Measurements from ENCODE around the gene KCNK3.

Gene KCNK3

GRCh38 chr2:26706616-26707473 is 14.3 kb downstream of the KCNK3 start:
- no peaks in the 10 kb centered on the region for H3K36me3 ChIP-seq (ENCODE audit: control insufficient read depth, insufficient read depth, low read length, severe bottlenecking)
- DNase-seq (ENCODE audit: low read depth): no peak
- no peak overlapping the region for H3K9ac ChIP-seq (ENCODE audit: low read length)
- H3K4me3 ChIP-seq (ENCODE audit: low read length): no peak overlapping the region
- peaks cover 36% of the 10 kb centered on the region for H3K4me1 ChIP-seq (ENCODE audit: control insufficient read depth, insufficient read depth, low read length)
- H3K27me3 ChIP-seq (replicated peaks; ENCODE audit: control insufficient read depth, insufficient read depth, low read length): no peaks in the 10 kb centered on the region
- H3K9me3 ChIP-seq (ENCODE audit: control insufficient read depth, low read length): no peaks in the 10 kb centered on the region

- peaks cover 36% of the 10 kb centered on the region for H3K4me1 ChIP-seq (ENCODE audit: control insufficient read depth, insufficient read depth, low read length)
- no peaks in the 10 kb centered on the region for H3K27me3 ChIP-seq (replicated peaks; ENCODE audit: control insufficient read depth, insufficient read depth, low read length)
- no peaks in the 10 kb centered on the region for H3K9me3 ChIP-seq (ENCODE audit: control insufficient read depth, low read length)
- H3K4me3 ChIP-seq (ENCODE audit: low read length): no peak overlapping the region
- no peaks in the 10 kb centered on the region for H3K36me3 ChIP-seq (ENCODE audit: control insufficient read depth, insufficient read depth, low read length, severe bottlenecking)
- no peak overlapping the region for H3K9ac ChIP-seq (ENCODE audit: low read length)
- no peak for DNase-seq (ENCODE audit: low read depth)
These were observed 15.2 kb downstream of the KCNK3 start for GRCh38 chr2:26707747-26708146.

GRCh38 chr2:26708457-26708856 is 15.9 kb downstream of the KCNK3 start:
- Histone ChIP-seq H3K9me3 (ENCODE audit: control insufficient read depth, low read length) (no peaks in the 10 kb centered on the region), H3K9ac (ENCODE audit: low read length) (no peak overlapping the region), H3K36me3 (ENCODE audit: control insufficient read depth, insufficient read depth, low read length, severe bottlenecking) (no peaks in the 10 kb centered on the region), H3K4me3 (ENCODE audit: low read length) (no peak overlapping the region), H3K4me1 (ENCODE audit: control insufficient read depth, insufficient read depth, low read length) (peaks cover 31% of the 10 kb centered on the region), H3K27me3 (replicated peaks; ENCODE audit: control insufficient read depth, insufficient read depth, low read length) (no peaks in the 10 kb centered on the region)
- no peak for DNase-seq (ENCODE audit: low read depth)

GRCh38 chr2:26709323-26710110 is 17.0 kb downstream of the KCNK3 start:
- H3K4me1 ChIP-seq (ENCODE audit: control insufficient read depth, insufficient read depth, low read length): peaks cover 21% of the 10 kb centered on the region
- no peak for DNase-seq (ENCODE audit: low read depth)

GRCh38 chr2:26710145-26710544 is 17.6 kb downstream of the KCNK3 start:
- H3K9ac ChIP-seq (ENCODE audit: low read length): no peak overlapping the region
- no peaks in the 10 kb centered on the region for H3K36me3 ChIP-seq (ENCODE audit: control insufficient read depth, insufficient read depth, low read length, severe bottlenecking)
- no peaks in the 10 kb centered on the region for H3K27me3 ChIP-seq (replicated peaks; ENCODE audit: control insufficient read depth, insufficient read depth, low read length)
- no peak overlapping the region for H3K4me3 ChIP-seq (ENCODE audit: low read length)
- no peaks in the 10 kb centered on the region for H3K9me3 ChIP-seq (ENCODE audit: control insufficient read depth, low read length)
- DNase-seq (ENCODE audit: low read depth): no peak
- H3K4me1 ChIP-seq (ENCODE audit: control insufficient read depth, insufficient read depth, low read length): peaks cover 14% of the 10 kb centered on the region

More at GRCh38 chr2:26709323-26710110, 17.0 kb downstream of the KCNK3 start:
- no peaks in the 10 kb centered on the region for H3K27me3 ChIP-seq (replicated peaks; ENCODE audit: control insufficient read depth, insufficient read depth, low read length)
- H3K9ac ChIP-seq (ENCODE audit: low read length): no peak overlapping the region
- no peaks in the 10 kb centered on the region for H3K36me3 ChIP-seq (ENCODE audit: control insufficient read depth, insufficient read depth, low read length, severe bottlenecking)
- no peaks in the 10 kb centered on the region for H3K9me3 ChIP-seq (ENCODE audit: control insufficient read depth, low read length)
- H3K4me3 ChIP-seq (ENCODE audit: low read length): no peak overlapping the region

GRCh38 chr2:26710743-26711456 is 18.4 kb downstream of the KCNK3 start:
- no peaks in the 10 kb centered on the region for H3K9me3 ChIP-seq (ENCODE audit: control insufficient read depth, low read length)
- no peak overlapping the region for H3K4me3 ChIP-seq (ENCODE audit: low read length)
- peaks cover 13% of the 10 kb centered on the region for H3K4me1 ChIP-seq (ENCODE audit: control insufficient read depth, insufficient read depth, low read length)
- no peaks in the 10 kb centered on the region for H3K27me3 ChIP-seq (replicated peaks; ENCODE audit: control insufficient read depth, insufficient read depth, low read length)
- no peak overlapping the region for H3K9ac ChIP-seq (ENCODE audit: low read length)
- DNase-seq (ENCODE audit: low read depth): no peak
- no peaks in the 10 kb centered on the region for H3K36me3 ChIP-seq (ENCODE audit: control insufficient read depth, insufficient read depth, low read length, severe bottlenecking)

- Histone ChIP-seq H3K4me3 (ENCODE audit: low read length) (no peak overlapping the region), H3K9ac (ENCODE audit: low read length) (no peak overlapping the region), H3K27me3 (replicated peaks; ENCODE audit: control insufficient read depth, insufficient read depth, low read length) (no peaks in the 10 kb centered on the region), H3K36me3 (ENCODE audit: control insufficient read depth, insufficient read depth, low read length, severe bottlenecking) (no peaks in the 10 kb centered on the region), H3K4me1 (ENCODE audit: control insufficient read depth, insufficient read depth, low read length) (peaks cover 12% of the 10 kb centered on the region), H3K9me3 (ENCODE audit: control insufficient read depth, low read length) (no peaks in the 10 kb centered on the region)
- no peak for DNase-seq (ENCODE audit: low read depth)
These were observed 19.1 kb downstream of the KCNK3 start for GRCh38 chr2:26711457-26712161.

- no peaks in the 10 kb centered on the region for H3K27me3 ChIP-seq (replicated peaks; ENCODE audit: control insufficient read depth, insufficient read depth, low read length)
- DNase-seq (ENCODE audit: low read depth): peak; percentile 33
- no peaks in the 10 kb centered on the region for H3K36me3 ChIP-seq (ENCODE audit: control insufficient read depth, insufficient read depth, low read length, severe bottlenecking)
- no peaks in the 10 kb centered on the region for H3K9me3 ChIP-seq (ENCODE audit: control insufficient read depth, low read length)
- peaks cover under 1% of the 10 kb centered on the region for H3K4me1 ChIP-seq (ENCODE audit: control insufficient read depth, insufficient read depth, low read length)
- H3K9ac ChIP-seq (ENCODE audit: low read length): no peak overlapping the region
- no peak overlapping the region for H3K4me3 ChIP-seq (ENCODE audit: low read length)
These were observed 20.3 kb downstream of the KCNK3 start for GRCh38 chr2:26712486-26713465.

GRCh38 chr2:26715528-26716270 is 23.2 kb downstream of the KCNK3 start:
- H3K9ac ChIP-seq (ENCODE audit: low read length): no peak overlapping the region
- H3K9me3 ChIP-seq (ENCODE audit: control insufficient read depth, low read length): no peaks in the 10 kb centered on the region
- H3K36me3 ChIP-seq (ENCODE audit: control insufficient read depth, insufficient read depth, low read length, severe bottlenecking): no peaks in the 10 kb centered on the region
- peaks cover 16% of the 10 kb centered on the region for H3K4me1 ChIP-seq (ENCODE audit: control insufficient read depth, insufficient read depth, low read length)
- no peak for DNase-seq (ENCODE audit: low read depth)
- no peak overlapping the region for H3K4me3 ChIP-seq (ENCODE audit: low read length)
- H3K27me3 ChIP-seq (replicated peaks; ENCODE audit: control insufficient read depth, insufficient read depth, low read length): no peaks in the 10 kb centered on the region
